MG63 (cell line): ENCODE results near the gene PIK3R1. TPM values are rescaled to one million over a fixed set of nuclear protein-coding genes. Genes with fewer than 3 reads are reported as not detected.
"Not testable (repeated sequence)": the region's sequence is repeated elsewhere in the genome, so short reads cannot be mapped to it uniquely, and the experiment has no call there.

Source experiments
- DNase-seq: peaks from one replicate; pipeline ENCODE4 v3.0.0-alpha.2; 2020
- H3K27me3 ChIP-seq: fragments of 250-450 bp; sonication (Bioruptor Pico); 2 replicates; pipeline ENCODE4 v1.5.1; 2020; ENCODE audit warnings: mild to moderate bottlenecking, moderate library complexity
- H3K36me3 ChIP-seq: fragments of 250-450 bp; sonication (Bioruptor Pico); 2 replicates; pipeline ENCODE4 v1.5.1; 2020; ENCODE audit warnings: mild to moderate bottlenecking, moderate library complexity
- H3K4me3 ChIP-seq: fragments of 250-450 bp; sonication (Bioruptor Pico); 2 replicates; pipeline ENCODE4 v1.5.1; 2020; ENCODE audit warnings: mild to moderate bottlenecking, moderate library complexity
- H3K9me3 ChIP-seq: fragments of 250-450 bp; sonication (Bioruptor Pico); 2 replicates; pipeline ENCODE4 v1.5.1; 2020; ENCODE audit warnings: mild to moderate bottlenecking, moderate library complexity
- total RNA-seq: library from RNA; depleted of rRNA; stranded (reverse); fragments of >200 nt; shearing (Covaris generic); gene quantifications from 2 replicates; pipeline ENCODE4 v1.2.3, GENCODE V29; 2014; ENCODE audit warnings: low replicate concordance

Gene PIK3R1
- total RNA-seq, 1 experiment from 2014 or later: 9.5 TPM

GRCh38 chr5:68189171-68189570 lies 26.4 kb upstream of the PIK3R1 start:
- H3K4me3 ChIP-seq: no peak overlapping the region
- no peak for DNase-seq
- H3K36me3 ChIP-seq: no peaks in the 10 kb centered on the region
- no peaks in the 10 kb centered on the region for H3K9me3 ChIP-seq
- H3K27me3 ChIP-seq: no peaks in the 10 kb centered on the region

GRCh38 chr5:68189613-68190012 lies 25.9 kb upstream of the PIK3R1 start:
- Histone ChIP-seq H3K27me3 (no peaks in the 10 kb centered on the region), H3K4me3 (no peak overlapping the region), H3K36me3 (no peaks in the 10 kb centered on the region), H3K9me3 (no peaks in the 10 kb centered on the region)
- no peak for DNase-seq

GRCh38 chr5:68190619-68191018 lies 24.9 kb upstream of the PIK3R1 start:
- Histone ChIP-seq H3K9me3 (no peaks in the 10 kb centered on the region), H3K36me3 (no peaks in the 10 kb centered on the region), H3K4me3 (no peak overlapping the region), H3K27me3 (no peaks in the 10 kb centered on the region)
- DNase-seq: no peak

- no peaks in the 10 kb centered on the region for H3K27me3 ChIP-seq
- DNase-seq: no peak
- no peak overlapping the region for H3K4me3 ChIP-seq
- no peaks in the 10 kb centered on the region for H3K36me3 ChIP-seq
- no peaks in the 10 kb centered on the region for H3K9me3 ChIP-seq
Measured at GRCh38 chr5:68191083-68191791, 24.3 kb upstream of the PIK3R1 start.

DNA sequence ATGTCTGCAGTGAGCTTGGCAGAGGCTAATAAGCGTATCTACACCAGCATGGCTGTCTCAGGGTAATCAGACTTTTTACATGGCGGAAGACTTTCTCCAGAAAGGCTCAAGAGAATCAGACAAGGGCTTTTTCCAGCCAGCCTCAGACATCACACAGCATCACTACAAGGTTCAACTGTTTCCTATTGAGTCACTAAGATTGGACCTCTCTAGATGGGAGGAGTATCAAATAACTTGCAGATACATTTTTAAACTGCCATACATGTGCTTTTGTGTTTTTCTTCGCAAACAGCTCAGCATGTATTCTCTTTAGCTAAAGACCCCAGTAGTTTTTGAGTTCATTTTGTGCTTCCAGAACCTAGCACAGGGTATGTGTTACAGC lies 22.9 kb upstream of the PIK3R1 start:
- Histone ChIP-seq H3K27me3 (no peaks in the 10 kb centered on the region), H3K9me3 (no peaks in the 10 kb centered on the region), H3K4me3 (no peak overlapping the region), H3K36me3 (no peaks in the 10 kb centered on the region)
- no peak for DNase-seq

DNA sequence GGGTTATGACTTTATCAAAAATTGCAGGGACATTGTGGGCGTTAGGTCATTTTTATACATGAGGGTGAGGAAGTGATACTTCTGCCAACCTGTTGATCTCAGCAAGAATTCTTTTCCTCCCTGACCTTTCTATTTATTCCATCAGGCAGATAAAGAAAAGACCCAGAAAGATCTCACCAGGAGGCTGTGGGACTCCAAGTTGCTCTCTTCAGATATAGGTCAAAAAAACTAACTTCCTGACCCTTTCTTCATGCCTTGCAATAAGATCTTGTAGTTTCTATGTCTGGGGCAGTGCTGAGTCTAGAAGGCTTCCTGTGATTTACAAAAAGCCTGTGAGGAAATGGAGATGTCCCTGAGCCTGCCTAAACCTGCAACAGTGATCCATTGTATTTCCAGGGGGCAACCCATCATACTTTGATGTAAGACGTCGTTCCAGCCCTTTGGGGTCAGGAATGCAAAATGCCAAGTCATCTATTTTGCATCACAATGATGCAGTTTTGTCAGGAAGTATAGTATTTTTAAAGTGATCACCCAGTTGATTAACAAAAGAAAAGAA lies 22.0 kb upstream of the PIK3R1 start:
- H3K4me3 ChIP-seq: no peak overlapping the region
- no peaks in the 10 kb centered on the region for H3K36me3 ChIP-seq
- H3K9me3 ChIP-seq: no peaks in the 10 kb centered on the region
- H3K27me3 ChIP-seq: no peaks in the 10 kb centered on the region
- no peak for DNase-seq

DNA sequence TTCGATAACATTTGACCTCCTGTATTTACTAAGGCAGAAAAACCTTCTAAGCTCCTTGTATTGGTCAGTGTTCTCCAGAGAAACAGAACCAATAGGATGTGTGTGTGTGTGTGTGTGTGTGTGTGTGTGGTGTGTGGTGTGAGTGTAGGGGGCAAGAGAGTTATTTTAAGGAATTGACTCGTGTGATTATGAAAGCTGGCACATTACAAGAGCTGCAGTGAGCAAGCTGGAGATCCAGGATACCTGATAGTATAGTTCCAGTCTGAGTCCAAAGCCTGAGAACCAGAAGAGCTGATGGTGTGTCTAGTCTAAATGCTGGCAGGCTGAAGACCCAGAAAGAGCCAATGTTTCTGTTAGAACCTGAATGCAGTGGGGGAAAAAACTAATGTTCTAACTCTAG lies 21.2 kb upstream of the PIK3R1 start:
- Histone ChIP-seq H3K4me3 (no peak overlapping the region), H3K36me3 (no peaks in the 10 kb centered on the region), H3K9me3 (no peaks in the 10 kb centered on the region), H3K27me3 (no peaks in the 10 kb centered on the region)
- no peak for DNase-seq

- H3K4me3 ChIP-seq: no peak overlapping the region
- no peaks in the 10 kb centered on the region for H3K27me3 ChIP-seq
- no peak for DNase-seq
- no peaks in the 10 kb centered on the region for H3K36me3 ChIP-seq
- no peaks in the 10 kb centered on the region for H3K9me3 ChIP-seq
Measured at GRCh38 chr5:68195137-68195536, 20.4 kb upstream of the PIK3R1 start.

GRCh38 chr5:68196876-68197275 lies 18.7 kb upstream of the PIK3R1 start:
- H3K9me3 ChIP-seq: no peaks in the 10 kb centered on the region
- no peak for DNase-seq
- H3K4me3 ChIP-seq: no peak overlapping the region

GRCh38 chr5:68200288-68200687 lies 15.3 kb upstream of the PIK3R1 start:
- Histone ChIP-seq H3K4me3 (no peak overlapping the region), H3K36me3 (no peaks in the 10 kb centered on the region), H3K27me3 (no peaks in the 10 kb centered on the region), H3K9me3 (no peaks in the 10 kb centered on the region)
- DNase-seq: no peak

More at GRCh38 chr5:68196876-68197275, 18.7 kb upstream of the PIK3R1 start:
- no peaks in the 10 kb centered on the region for H3K27me3 ChIP-seq
- no peaks in the 10 kb centered on the region for H3K36me3 ChIP-seq

- H3K9me3 ChIP-seq, H3K36me3 ChIP-seq, H3K4me3 ChIP-seq, H3K27me3 ChIP-seq, DNase-seq: not testable (repeated sequence)
Measured at GRCh38 chr5:68210654-68211053, 4.9 kb upstream of the PIK3R1 start.

- no peak for DNase-seq
- no peaks in the 10 kb centered on the region for H3K36me3 ChIP-seq
- H3K27me3 ChIP-seq: no peaks in the 10 kb centered on the region
- H3K4me3 ChIP-seq: peak overlapping the region; percentile 84
- H3K9me3 ChIP-seq: no peaks in the 10 kb centered on the region; the same call in none of the 2 replicates
Measured at GRCh38 chr5:68214482-68215207, 911 bp upstream of the PIK3R1 start.

DNA sequence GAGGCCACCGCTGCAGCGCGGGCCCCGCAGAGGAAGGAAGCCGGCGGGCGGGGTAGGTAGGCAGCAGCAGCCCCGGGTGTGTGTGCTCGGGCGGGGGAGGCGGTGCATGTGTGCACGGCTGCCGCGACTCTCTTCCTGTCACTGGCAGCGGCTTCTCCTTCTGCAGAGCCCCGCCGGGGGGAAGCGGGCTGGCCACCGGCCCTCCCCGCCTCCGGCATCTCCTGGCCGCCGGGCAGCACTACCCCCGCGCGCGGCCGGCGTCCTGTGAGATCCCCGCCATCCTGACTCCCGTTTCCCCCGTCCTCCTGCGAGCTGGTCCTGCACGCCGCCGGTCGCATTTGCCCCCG lies 315 bp downstream of the PIK3R1 start:
- Histone ChIP-seq H3K27me3 (no peaks in the 10 kb centered on the region), H3K36me3 (peaks cover 5% of the 10 kb centered on the region; the same call in 1 of the 2 replicates), H3K9me3 (peaks cover 4% of the 10 kb centered on the region), H3K4me3 (peak overlapping the region; percentile 84)
- DNase-seq: no peak

GRCh38 chr5:68216245-68217046 lies 890 bp downstream of the PIK3R1 start:
- Histone ChIP-seq H3K4me3 (peak overlapping the region; percentile 84), H3K9me3 (peaks cover 10% of the 10 kb centered on the region), H3K27me3 (no peaks in the 10 kb centered on the region), H3K36me3 (peaks cover 5% of the 10 kb centered on the region; the same call in 1 of the 2 replicates)
- DNase-seq: peak; percentile 40

DNA sequence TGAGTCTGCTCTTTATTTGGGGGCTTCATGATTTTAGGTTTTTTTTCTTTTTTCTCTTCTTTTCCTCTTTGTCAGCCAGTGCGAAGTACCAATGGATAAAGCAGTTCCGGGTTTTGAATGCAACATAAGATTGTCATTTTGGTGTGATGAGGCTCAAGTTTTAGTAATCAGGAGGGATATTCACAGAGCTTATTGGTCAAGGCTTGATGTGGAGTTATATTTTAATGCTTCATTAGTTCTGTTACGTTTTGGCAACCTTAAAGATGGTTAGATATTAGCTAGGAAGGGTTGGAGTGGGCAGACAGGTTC lies 1.4 kb downstream of the PIK3R1 start:
- no peak for DNase-seq
- Histone ChIP-seq H3K9me3 (peaks cover 12% of the 10 kb centered on the region), H3K27me3 (no peaks in the 10 kb centered on the region), H3K4me3 (peak overlapping the region; percentile 84), H3K36me3 (peaks cover 7% of the 10 kb centered on the region; the same call in 1 of the 2 replicates)

DNA sequence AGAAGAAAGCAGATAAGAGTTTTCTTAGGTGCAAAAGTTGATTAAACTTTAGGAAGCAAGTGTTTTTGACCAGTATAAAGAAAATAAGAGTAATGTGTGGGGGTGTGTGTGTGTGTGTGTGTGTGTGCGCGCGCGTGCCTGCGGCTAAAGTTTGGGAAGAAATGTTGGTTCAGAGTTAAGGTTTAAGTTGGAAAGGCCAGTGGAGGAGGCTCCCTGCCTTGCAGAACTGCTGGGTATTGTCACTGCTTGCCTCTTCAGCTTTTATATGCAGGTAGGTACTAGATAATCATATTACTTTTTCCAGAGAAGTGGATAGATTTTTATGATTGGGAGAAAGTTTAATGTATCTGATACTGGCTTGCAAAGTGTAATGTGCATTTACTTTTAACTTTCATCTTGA lies 2.0 kb downstream of the PIK3R1 start:
- Histone ChIP-seq H3K36me3 (peaks cover 7% of the 10 kb centered on the region; the same call in 1 of the 2 replicates), H3K27me3 (no peaks in the 10 kb centered on the region), H3K4me3 (peak overlapping the region; percentile 84), H3K9me3 (peaks cover 12% of the 10 kb centered on the region)
- no peak for DNase-seq

DNA sequence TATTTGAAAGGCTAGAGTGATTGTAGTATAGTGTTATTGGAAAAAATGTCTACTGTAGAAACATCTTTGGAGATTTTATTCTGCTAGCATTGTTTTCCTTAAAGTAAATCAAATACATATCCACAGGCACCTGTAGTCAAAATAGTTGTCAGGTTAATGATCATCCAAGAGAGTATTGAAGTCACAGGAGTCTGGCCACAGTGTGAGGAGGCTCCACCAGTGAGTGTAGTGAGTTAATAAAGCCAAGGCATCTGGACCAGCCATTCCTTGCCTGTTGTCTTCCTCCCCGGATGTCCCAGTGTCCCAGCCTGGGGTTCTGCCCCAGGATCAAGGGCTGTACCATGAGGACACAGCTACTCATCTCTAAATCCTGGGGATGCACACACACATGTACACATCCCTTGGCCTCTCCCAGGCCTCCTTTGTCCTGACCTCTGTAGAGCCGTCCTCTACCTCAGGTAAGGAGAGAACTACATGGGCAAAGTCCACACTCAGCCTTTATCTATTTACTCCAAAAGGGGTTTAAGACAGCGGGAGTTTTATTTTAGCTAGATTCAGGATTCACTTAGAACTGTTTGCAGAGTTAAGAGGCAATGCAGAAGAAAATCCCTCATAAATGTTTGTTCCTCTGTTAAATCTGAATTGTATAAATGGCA lies 3.7 kb downstream of the PIK3R1 start:
- Histone ChIP-seq H3K27me3 (no peaks in the 10 kb centered on the region), H3K9me3 (peaks cover 12% of the 10 kb centered on the region), H3K36me3 (peaks cover 7% of the 10 kb centered on the region; the same call in 1 of the 2 replicates), H3K4me3 (no peak overlapping the region)
- DNase-seq: no peak
